Left renal cortex interstitium (tissue), 4 donors: ENCODE measurements around the gene TULP4. TPM values are rescaled to one million over a fixed set of nuclear protein-coding genes. Genes with fewer than 3 reads are reported as not detected.

Experiments
- DNase-seq, 4 donors: peaks; one replicate each; pipeline ENCODE4 v3.0.0-alpha.2; 2013; ENCODE audit warnings: low read depth in 4 of 4, low spot score in 2 of 4, missing footprints in 1 of 4
- polyA plus RNA-seq, 4 donors: library from polyadenylated mRNA; unstranded; fragments of 120-200 nt; gene quantifications; one replicate each; pipeline ENCODE4 v1.2.1, GENCODE V29; 2013; ENCODE audit not compliant: insufficient read length in 4 of 4

Gene TULP4
- 10 to 100 TPM; 15.5 to 24.5 (median 20.7) TPM for polyA plus RNA-seq

- DNase-seq, result no peak
Observed at GRCh38 chr6:158312165-158312564, at the start of gene TULP4. TULP4 (plus strand) TSS chr6:158312465; CDS start chr6:158314017, 1,552 bp downstream.

GRCh38 chr6:158262755-158263154, 49.5 kb upstream of the TULP4 start:
- no peak for DNase-seq

- DNase-seq, result no peak
Observed at GRCh38 chr6:158264180-158264579, 48.1 kb upstream of the TULP4 start.

GRCh38 chr6:158266131-158266530, 46.1 kb upstream of the TULP4 start:
- no peak for DNase-seq

GRCh38 chr6:158268361-158269147, 43.7 kb upstream of the TULP4 start:
- DNase-seq, result no peak

- no peak for DNase-seq
Observed at GRCh38 chr6:158269657-158270056, 42.6 kb upstream of the TULP4 start.

GRCh38 chr6:158270389-158271127, 41.7 kb upstream of the TULP4 start:
- DNase-seq, result no peak

GRCh38 chr6:158272324-158272723, 39.9 kb upstream of the TULP4 start:
- no peak for DNase-seq

- no peak for DNase-seq
Observed at GRCh38 chr6:158278004-158278403, 34.3 kb upstream of the TULP4 start.

GRCh38 chr6:158279615-158280014, 32.6 kb upstream of the TULP4 start:
- no peak for DNase-seq

GRCh38 chr6:158283304-158283980, 28.8 kb upstream of the TULP4 start:
- no peak for DNase-seq

GRCh38 chr6:158284007-158284875, 28.0 kb upstream of the TULP4 start:
- DNase-seq, result no peak

- DNase-seq, result no peak
Observed at GRCh38 chr6:158284876-158285655, 27.2 kb upstream of the TULP4 start.

GRCh38 chr6:158285656-158286021, 26.6 kb upstream of the TULP4 start:
- no peak for DNase-seq

- no peak for DNase-seq
Observed at GRCh38 chr6:158286413-158286812, 25.9 kb upstream of the TULP4 start.

GRCh38 chr6:158287047-158287446, 25.2 kb upstream of the TULP4 start:
- DNase-seq, result no peak

GRCh38 chr6:158290040-158290439, 22.2 kb upstream of the TULP4 start:
- no peak for DNase-seq

GRCh38 chr6:158290659-158291058, 21.6 kb upstream of the TULP4 start:
- DNase-seq, result no peak

GRCh38 chr6:158292016-158292415, 20.2 kb upstream of the TULP4 start:
- no peak for DNase-seq

- DNase-seq, result no peak
Observed at GRCh38 chr6:158293122-158293521, 19.1 kb upstream of the TULP4 start.
